Tibial nerve (tissue), 4 donors: ENCODE measurements around the gene COQ5.

Source experiments
- EP300 ChIP-seq, 2 donors: sonication (generic); formaldehyde crosslinking; IDR thresholded peaks; one replicate each; pipeline ENCODE4 v1.6.1; 2017; ENCODE audit warnings: antibody characterized with exemption in 2 of 2, mild to moderate bottlenecking in 1 of 2
- POLR2A ChIP-seq, 2 donors: fragments of 450-650 bp; IDR thresholded peaks; one replicate each; pipeline ENCODE4 v1.6.1; 2017; ENCODE audit warnings: antibody characterized with exemption in 2 of 2, mild to moderate bottlenecking in 2 of 2, moderate library complexity in 2 of 2
- TF ChIP-seq, protein P1 (sequence below), 5 experiments: fragments of 200-600 bp in 3 of 5; fragments of 450-650 bp in 2 of 5; sonication (generic) in 3 of 5; IDR thresholded peaks; one replicate each; pipeline ENCODE4 v1.5.1; 2016 to 2019; ENCODE audit warnings: antibody characterized with exemption in 5 of 5, mild to moderate bottlenecking in 3 of 5, moderate library complexity in 2 of 5

DNA sequence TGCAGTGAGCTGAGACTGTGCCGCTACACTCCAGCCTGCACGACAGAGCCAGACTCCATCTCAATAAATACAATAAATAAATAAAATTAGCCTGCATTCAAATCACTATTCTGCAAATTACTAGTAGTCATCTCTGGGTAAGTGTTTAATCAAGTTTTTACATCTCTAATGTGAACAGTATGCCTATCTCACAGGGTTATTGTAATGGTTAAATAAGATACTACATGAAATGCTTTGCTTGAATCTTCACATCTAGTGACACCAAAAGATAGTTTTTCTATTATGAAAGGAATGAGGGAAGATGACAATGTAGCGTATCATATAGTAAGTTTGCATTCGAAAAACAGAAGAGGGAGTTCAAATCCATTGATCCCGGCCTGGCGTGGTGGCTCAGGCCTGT, 61.5 kb downstream of the COQ5 start:
- TF ChIP-seq, protein P1, sequence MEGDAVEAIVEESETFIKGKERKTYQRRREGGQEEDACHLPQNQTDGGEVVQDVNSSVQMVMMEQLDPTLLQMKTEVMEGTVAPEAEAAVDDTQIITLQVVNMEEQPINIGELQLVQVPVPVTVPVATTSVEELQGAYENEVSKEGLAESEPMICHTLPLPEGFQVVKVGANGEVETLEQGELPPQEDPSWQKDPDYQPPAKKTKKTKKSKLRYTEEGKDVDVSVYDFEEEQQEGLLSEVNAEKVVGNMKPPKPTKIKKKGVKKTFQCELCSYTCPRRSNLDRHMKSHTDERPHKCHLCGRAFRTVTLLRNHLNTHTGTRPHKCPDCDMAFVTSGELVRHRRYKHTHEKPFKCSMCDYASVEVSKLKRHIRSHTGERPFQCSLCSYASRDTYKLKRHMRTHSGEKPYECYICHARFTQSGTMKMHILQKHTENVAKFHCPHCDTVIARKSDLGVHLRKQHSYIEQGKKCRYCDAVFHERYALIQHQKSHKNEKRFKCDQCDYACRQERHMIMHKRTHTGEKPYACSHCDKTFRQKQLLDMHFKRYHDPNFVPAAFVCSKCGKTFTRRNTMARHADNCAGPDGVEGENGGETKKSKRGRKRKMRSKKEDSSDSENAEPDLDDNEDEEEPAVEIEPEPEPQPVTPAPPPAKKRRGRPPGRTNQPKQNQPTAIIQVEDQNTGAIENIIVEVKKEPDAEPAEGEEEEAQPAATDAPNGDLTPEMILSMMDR (IDR thresholded peaks at IDR 0.05): no peak
- TF ChIP-seq POLR2A (IDR thresholded peaks at IDR 0.05) (no peak), EP300 (IDR thresholded peaks at IDR 0.05) (no peak)
